Measurements from ENCODE around the gene DNAJC16.

The DNAJC16 gene

GRCh38 chr1:15540186-15540585, 13.5 kb downstream of the DNAJC16 start:
- DNase-seq (ENCODE audit: low read depth), result no peak

DNA sequence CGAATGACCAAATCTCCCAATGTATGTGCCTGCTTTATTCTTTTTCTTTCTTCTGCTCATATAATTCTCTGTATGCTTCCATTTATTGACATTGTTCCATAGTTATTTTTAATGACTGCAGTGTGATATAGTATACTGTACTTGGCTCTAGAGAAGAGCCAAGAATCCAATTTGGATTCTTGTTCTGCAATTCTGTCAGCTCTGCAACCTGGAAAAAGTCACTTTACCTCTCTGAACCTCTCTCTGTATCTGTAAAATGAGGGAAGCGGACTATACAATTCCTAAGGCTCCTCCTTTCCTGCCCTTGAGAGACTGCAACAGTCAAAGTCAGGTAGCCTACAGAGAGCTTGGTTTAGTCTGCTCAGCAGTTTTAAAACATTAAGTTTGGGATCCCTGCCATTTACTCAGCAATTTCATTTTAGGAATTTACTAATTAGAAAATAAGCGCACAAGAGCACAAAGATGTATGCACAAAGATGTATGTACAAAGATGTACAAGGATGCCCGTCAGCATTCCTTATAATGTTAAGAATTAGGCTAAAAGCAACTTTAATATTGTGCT, 14.7 kb downstream of the DNAJC16 start:
- DNase-seq (ENCODE audit: low read depth), result no peak

GRCh38 chr1:15542388-15543250, 16.0 kb downstream of the DNAJC16 start:
- DNase-seq (ENCODE audit: low read depth), result no peak

- no peak for DNase-seq (ENCODE audit: low read depth)
Observed at GRCh38 chr1:15543251-15543588, 16.6 kb downstream of the DNAJC16 start.

- DNase-seq (ENCODE audit: low read depth), result no peak
Observed at GRCh38 chr1:15543589-15544568, 17.2 kb downstream of the DNAJC16 start.

- no peak for DNase-seq (ENCODE audit: low read depth)
Observed at GRCh38 chr1:15546641-15547040, 20.0 kb downstream of the DNAJC16 start.

- DNase-seq (ENCODE audit: low read depth), result no peak
Observed at GRCh38 chr1:15550573-15550972, 23.9 kb downstream of the DNAJC16 start.

DNA sequence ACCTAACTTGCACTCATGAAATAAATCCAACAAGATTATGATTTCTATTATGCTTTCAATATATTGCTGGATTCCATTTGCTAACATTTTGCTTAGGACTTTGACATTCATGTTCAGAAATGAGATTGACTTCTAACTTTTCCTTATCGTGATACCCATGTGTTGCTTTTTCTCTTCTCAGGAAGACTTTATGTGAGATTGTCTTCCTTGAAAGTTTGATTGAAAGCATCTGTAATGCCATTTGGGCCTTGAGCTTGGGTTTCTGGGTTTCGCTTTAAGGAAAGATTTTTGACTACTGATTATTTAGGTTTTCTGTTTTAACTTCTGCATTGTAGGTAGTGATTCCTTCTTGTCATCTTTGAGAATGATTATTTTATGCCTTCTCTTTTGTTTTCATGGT, 30.4 kb downstream of the DNAJC16 start:
- DNase-seq (ENCODE audit: low read depth), result no peak

GRCh38 chr1:15557594-15557993, 30.9 kb downstream of the DNAJC16 start:
- no peak for DNase-seq (ENCODE audit: low read depth)

GRCh38 chr1:15558516-15558915, 31.9 kb downstream of the DNAJC16 start:
- no peak for DNase-seq (ENCODE audit: low read depth)

GRCh38 chr1:15559189-15559810, 32.7 kb downstream of the DNAJC16 start:
- no peak for DNase-seq (ENCODE audit: low read depth)

GRCh38 chr1:15568387-15569073, 41.9 kb downstream of the DNAJC16 start:
- no peak for DNase-seq (ENCODE audit: low read depth)

DNA sequence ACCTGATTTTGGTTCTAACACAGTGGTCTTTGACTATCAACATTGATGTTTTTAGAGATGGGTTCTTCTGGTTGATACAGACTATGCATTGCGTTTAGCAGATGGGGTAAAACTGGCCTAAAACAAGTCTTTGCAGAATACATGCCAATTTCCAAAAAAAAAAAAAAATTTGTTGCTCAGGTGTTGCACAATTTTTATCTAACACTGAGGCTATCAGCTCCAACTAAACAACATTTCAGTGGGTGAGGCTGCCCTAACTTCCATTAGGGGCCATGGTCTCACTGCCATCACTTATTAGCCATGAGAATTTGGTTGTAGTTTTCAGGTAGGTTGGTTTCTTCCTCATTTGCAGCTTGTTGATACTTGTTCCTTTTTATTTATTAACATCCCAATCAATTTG, 44.2 kb downstream of the DNAJC16 start:
- DNase-seq (ENCODE audit: low read depth), result no peak

DNA sequence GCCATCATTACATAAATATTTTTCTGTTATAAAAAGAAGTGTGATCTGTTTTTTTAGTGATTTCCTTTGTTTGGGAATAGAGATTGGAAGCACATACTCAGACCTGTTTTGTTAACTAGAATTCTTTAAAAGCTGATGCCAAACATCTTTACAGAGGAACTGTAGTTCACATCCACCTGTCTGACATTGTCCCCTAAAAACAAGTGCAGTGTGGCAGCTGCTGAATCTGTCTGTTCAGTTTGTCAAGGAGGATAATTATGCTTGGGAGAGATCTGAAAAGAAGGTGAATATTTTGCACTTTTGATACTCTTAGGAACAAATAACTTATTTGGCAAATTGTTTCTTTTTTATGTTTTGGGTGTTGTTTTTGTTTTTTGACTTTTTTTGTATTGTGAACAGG, 44.6 kb downstream of the DNAJC16 start:
- DNase-seq (ENCODE audit: low read depth), result no peak

GRCh38 chr1:15573477-15573876, 46.8 kb downstream of the DNAJC16 start:
- no peak for DNase-seq (ENCODE audit: low read depth)

GRCh38 chr1:15574741-15575140, 48.1 kb downstream of the DNAJC16 start:
- no peak for DNase-seq (ENCODE audit: low read depth)

DNA sequence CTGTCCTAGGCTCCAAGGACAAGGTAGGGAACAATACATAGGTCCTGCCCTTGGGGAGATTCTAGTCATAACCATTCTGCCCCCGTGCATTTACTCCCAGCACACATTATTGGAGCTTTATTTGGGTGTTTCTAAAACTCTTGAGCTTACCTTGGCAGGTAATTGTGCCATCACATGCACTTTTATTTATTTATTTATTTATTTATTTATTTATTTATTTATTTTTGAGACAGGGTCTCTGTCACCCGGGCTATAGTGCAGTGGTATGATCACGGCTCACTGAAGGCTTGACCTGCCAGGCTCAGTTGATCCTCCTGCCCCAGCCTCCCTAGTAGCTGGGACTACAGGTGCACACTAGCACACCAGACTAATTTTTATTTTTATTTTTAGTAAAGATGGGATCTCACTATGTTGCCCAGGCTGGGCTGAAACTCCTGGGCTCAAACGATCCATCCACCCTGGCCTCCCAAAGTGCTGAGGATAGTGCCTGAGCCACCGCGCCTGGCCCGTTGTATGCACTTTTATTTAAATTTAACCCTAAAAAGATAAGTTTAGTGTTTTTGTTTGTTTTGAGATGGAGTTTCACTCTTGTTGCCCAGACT, 49.0 kb downstream of the DNAJC16 start:
- no peak for DNase-seq (ENCODE audit: low read depth)

GRCh38 chr1:15577691-15578090, 51.0 kb downstream of the DNAJC16 start:
- DNase-seq (ENCODE audit: low read depth), result no peak

GRCh38 chr1:15578921-15579682, 52.5 kb downstream of the DNAJC16 start:
- no peak for DNase-seq (ENCODE audit: low read depth)

- DNase-seq (ENCODE audit: low read depth), result no peak
Observed at GRCh38 chr1:15579683-15580047, 53.0 kb downstream of the DNAJC16 start.

Measured in stimulated activated CD8-positive, alpha-beta memory T cell treated with anti-CD3 and anti-CD28 coated beads, Interleukin-15, amount 100 ng/mL, for 24 hours (primary cell).